D341Med (cell line): Measurements from ENCODE around the gene OR2A1.
"Not testable (repeated sequence)": the region's sequence is repeated elsewhere in the genome, so short reads cannot be mapped to it uniquely, and the experiment has no call there.

Experiments
- DNase-seq: peaks from one replicate; pipeline ENCODE4 v3.0.0; 2012; ENCODE audit warnings: low spot score

OR2A1 gene

GRCh38 chr7:144311872-144312469 lies at the start of gene OR2A1:
Gene OR2A1 (plus strand): TSS chr7:144312419. CDS start chr7:144318125, 5,706 bp downstream.
- not testable (repeated sequence) for DNase-seq

DNA sequence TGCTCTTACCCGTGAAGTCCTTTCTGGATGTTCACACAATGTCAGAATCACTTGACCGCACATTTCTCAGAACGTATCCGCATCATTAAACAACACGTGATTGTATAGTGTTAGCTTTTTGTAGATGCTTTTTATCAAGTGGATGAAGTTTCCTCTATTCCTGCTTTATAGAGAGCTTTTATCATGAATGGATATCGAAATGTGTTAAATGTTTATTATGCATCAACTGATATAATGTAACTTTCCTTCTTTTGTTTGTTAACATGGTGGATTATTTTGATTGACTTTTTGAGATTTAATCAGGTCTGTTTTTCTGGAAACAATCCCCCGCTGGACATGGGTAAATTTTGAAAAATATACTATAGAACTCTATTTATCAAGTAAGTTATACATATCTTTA lies 47.5 kb upstream of the OR2A1 start, which contains the start of gene OR2A7:
OR2A7 (minus strand) TSS at position 101 of the 400 bp plus-strand sequence. CDS start 5,164 bp downstream, outside the sequence.
- DNase-seq, result not testable (repeated sequence)

DNA sequence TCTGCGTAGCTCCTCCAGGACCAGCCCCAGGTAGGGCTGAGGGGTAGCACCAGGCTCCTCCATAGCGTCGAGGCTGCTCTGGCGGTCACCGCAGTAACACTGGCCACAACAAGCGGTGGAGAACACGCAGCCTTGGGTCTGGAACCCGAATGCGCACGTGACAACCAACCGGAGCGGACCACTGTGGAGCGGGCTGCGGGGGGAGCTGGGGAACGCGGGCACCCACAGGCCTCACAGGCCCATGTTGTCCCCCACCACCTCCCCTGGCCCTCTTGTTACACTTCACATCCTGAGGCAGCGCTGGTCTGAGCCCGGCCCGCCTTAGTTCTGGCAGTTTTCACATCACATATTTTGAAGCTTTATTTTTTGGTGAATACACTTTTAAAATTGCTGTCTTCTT lies 43.0 kb upstream of the OR2A1 start, which contains the start of gene CTAGE8:
CTAGE8 (minus strand) TSS at position 101 of the 400 bp plus-strand sequence; CDS start at position 63, 38 bp downstream.
- DNase-seq, result not testable (repeated sequence)

DNA sequence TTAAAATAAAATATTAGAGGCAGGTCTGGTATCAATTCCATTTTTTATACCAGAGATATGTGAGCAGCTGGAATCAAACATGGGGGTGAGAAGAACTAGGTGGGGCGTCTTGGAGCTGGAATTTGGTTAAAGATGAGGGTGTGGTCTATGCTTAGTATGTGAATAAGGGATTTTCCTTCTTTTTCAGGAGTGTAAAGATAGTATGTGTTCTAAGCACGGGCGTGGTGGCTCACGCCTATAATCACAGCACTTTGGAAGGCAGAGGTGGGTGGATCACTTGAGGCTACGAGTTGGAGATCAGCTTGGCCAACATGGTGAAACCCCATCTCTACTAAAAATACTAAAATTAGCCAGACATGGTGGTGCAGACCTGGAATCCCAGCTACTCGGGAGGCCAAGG lies 36.9 kb upstream of the OR2A1 start:
- not testable (repeated sequence) for DNase-seq

GRCh38 chr7:144280010-144280409 lies 32.2 kb upstream of the OR2A1 start:
- DNase-seq, result not testable (repeated sequence)

GRCh38 chr7:144281981-144282380 lies 30.2 kb upstream of the OR2A1 start:
- DNase-seq, result not testable (repeated sequence)

DNA sequence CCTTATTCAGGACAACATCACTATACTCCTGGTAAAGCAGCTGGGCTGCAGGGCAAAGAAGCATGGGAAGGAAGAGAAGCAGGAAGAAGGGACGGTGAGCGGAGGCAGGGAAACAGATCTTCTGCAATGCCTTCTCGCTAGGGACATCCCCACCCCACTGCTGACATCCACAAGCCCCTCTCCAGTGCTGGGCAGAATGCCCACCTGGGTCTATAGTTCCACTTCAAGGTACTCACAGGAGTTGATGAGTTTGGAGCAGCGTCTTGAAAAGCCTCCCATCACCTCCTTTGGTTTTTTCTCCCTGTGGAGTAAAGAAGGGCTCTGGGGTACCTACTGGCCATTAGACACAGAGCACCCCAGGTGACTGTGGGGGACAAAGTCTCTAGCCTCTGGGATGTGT lies 29.7 kb upstream of the OR2A1 start:
- DNase-seq, result not testable (repeated sequence)

DNA sequence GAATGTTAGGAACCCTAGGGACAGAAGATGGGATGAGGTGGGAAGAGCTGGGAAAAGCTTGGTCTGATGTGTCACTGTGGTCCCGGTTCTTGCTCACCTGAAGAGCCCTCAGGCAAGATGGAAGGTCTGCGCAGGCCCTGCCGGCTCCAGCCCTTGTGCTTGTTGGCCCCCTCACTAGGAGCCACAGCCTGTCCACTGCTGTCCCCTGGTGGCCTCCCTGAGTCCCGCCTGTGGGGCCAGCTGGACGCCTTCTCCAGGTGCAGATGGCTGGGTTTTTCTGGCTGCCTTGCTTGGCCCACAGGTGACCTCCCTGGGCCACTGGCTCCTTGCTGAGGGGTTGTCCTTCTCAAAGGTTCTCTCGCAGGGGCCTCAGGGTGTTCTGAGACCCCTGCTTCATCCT lies 28.5 kb upstream of the OR2A1 start:
- DNase-seq, result not testable (repeated sequence)

GRCh38 chr7:144287171-144287784 lies 24.9 kb upstream of the OR2A1 start:
- not testable (repeated sequence) for DNase-seq

GRCh38 chr7:144291607-144292006 lies 20.6 kb upstream of the OR2A1 start:
- DNase-seq, result not testable (repeated sequence)

- DNase-seq, result not testable (repeated sequence)
Measured at GRCh38 chr7:144292384-144293161, 19.6 kb upstream of the OR2A1 start.

DNA sequence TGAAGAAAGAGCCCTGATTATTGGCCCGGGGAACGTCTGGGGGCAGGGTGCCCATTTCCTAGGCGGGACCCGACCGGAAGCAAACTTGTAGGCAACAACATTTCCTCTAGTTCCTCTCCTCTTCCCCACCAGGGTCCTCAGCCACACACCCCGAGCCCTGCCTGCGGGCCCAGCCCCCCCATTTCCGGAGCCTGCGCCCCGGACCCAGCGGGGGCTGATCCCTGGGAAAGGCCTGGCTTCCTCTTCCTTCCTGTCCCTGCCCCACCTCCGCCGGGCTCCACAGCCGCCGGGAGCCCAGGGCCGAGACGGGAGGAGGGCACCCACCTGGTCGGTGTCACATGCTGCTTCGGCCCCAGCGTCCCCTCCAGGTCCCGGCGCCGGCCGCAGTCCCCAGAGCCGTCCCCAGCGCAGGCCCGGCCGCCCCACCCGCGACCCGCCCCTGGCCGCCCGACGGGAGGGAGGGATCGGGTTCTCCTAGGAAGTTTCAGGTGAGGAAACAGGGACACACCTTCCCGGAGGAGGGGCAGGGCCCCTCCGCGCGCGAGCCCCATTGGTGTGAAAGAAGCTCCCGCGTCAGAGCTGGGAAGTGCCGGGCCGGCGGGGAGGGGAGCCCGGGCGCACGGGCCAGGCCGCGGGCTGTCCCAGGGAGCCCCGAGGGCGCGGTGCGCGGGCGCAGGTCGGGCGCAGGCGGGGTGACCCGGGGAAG lies 18.3 kb upstream of the OR2A1 start:
- DNase-seq, result not testable (repeated sequence)

DNA sequence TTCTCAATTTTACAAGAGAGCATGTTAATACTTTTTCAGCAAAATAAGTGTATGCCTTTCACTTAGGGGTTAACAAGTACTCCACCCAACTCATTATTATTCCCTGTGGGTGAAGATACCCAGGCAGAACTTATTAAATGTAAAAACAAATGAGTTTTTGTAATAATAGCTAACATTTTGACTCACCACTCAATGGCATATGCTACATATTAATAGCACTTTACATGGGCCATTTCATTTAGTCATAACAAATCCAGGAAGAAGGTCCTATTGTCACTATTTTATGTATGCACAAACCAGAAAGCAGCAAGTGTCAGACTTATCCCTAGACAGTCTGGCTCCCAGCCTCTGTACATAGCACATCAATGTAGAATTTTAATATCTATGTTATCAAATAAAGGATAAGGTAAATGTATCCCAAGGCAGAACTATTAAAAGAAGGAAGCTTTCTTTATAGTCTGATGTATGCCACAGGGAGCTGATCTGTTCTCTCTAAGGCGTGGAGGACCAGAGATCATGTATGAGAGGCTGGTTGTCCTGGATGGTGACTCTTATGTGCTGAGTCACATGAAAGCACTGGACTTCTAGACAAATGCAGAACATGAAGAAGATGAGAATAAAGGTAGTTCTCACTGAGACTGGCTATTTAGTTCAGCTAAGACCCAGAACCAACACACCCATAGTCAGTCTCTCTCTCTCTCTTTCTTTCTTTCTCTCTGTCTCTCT lies 9.5 kb upstream of the OR2A1 start:
- DNase-seq, result not testable (repeated sequence)

DNA sequence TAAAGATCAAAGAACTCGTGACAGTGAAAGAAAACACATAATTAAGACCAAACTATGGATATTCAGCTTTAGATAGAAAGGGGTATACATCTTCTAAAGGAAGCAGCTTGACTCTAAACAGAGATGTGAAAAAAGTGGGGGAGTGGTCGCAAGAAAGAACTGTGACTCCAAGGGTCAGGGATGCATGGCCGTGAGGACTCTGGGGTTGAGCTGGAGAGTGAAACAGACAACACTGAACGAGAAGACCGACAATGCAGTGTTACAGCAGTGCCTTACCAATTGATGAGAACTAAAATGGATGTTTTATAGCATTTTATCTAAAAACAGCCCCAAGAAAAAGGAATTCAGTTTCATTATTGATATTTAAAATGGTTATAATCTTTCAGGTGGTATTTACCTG lies 8.6 kb upstream of the OR2A1 start:
- DNase-seq, result not testable (repeated sequence)

DNA sequence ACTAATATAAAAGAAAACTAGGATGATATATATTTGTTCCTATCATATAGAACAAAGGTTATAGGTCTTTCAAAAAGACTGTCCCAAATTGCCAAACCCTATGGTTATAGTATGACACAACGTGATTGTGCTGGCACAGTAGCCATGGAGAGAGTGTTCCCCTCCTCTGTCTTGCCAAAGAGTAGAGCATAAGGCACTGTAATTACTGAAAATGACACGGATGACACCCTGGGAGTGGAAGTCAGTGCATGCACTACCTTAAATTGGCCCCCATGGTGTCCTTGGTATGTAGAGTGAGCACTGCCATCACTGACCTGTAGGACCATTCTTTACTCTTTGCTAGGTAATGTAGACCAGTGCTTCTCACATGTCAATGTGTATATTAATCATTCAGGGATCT lies 7.1 kb upstream of the OR2A1 start:
- DNase-seq, result not testable (repeated sequence)

- not testable (repeated sequence) for DNase-seq
Measured at GRCh38 chr7:144309702-144310101, 2.5 kb upstream of the OR2A1 start.

GRCh38 chr7:144311218-144311617 lies 1.0 kb upstream of the OR2A1 start:
- DNase-seq, result not testable (repeated sequence)

GRCh38 chr7:144317537-144317936 lies 5.3 kb downstream of the OR2A1 start:
- DNase-seq, result not testable (repeated sequence)

- not testable (repeated sequence) for DNase-seq
Measured at GRCh38 chr7:144319547-144319946, 7.3 kb downstream of the OR2A1 start.

GRCh38 chr7:144321677-144322206 lies 9.5 kb downstream of the OR2A1 start:
- DNase-seq, result not testable (repeated sequence)

GRCh38 chr7:144323359-144323758 lies 11.1 kb downstream of the OR2A1 start:
- DNase-seq, result not testable (repeated sequence)
